Vagina (tissue), 2 donors: ENCODE measurements around the gene SLC38A5. TPM values are rescaled to one million over a fixed set of nuclear protein-coding genes. Genes with fewer than 3 reads are reported as not detected.
A peak's percentile ranks its signal among the peaks of the same experiment; 100 is the strongest.

Experiments
- DNase-seq, 2 donors: peaks; one replicate each; pipeline ENCODE4 v3.0.0-alpha.2; 2017; ENCODE audit errors: extremely low spot score in 2 of 2
- H3K27ac ChIP-seq: fragments of 200-600 bp; sonication (generic); one replicate; pipeline ENCODE4 v1.5.1; 2019
- H3K27me3 ChIP-seq: fragments of 200-600 bp; sonication (generic); one replicate; pipeline ENCODE4 v1.5.1; 2019
- H3K36me3 ChIP-seq, 2 donors: fragments of 200-600 bp; sonication (generic); one replicate each; pipeline ENCODE4 v1.5.1; 2017 to 2019
- H3K4me1 ChIP-seq: fragments of 200-600 bp; sonication (generic); one replicate; pipeline ENCODE4 v1.5.1; 2019
- H3K4me3 ChIP-seq, 2 donors: fragments of 200-600 bp; sonication (generic); 1 replicate in 1 of 2; 2 replicates in 1 of 2; pipeline ENCODE4 v1.5.1; 2016 to 2019
- H3K9me3 ChIP-seq: fragments of 200-600 bp; sonication (generic); one replicate; pipeline ENCODE4 v1.5.1; 2019
- CTCF ChIP-seq, 3 experiments: fragments of 450-650 bp in 2 of 3; fragments of 200-600 bp in 1 of 3; sonication (generic) in 1 of 3; IDR thresholded peaks; one replicate each; pipeline ENCODE4 v1.5.1; 2017 to 2019; ENCODE audit warnings: antibody characterized with exemption in 3 of 3, mild to moderate bottlenecking in 2 of 3, moderate library complexity in 2 of 3
- POLR2A ChIP-seq, 2 donors: fragments of 450-650 bp; IDR thresholded peaks; one replicate each; pipeline ENCODE4 v1.6.1; 2017; ENCODE audit warnings: antibody characterized with exemption in 2 of 2, mild to moderate bottlenecking in 2 of 2, moderate library complexity in 2 of 2
- POLR2AphosphoS5 ChIP-seq, 2 donors: sonication (generic); formaldehyde crosslinking; IDR thresholded peaks; one replicate each; pipeline ENCODE4 v1.9.0; 2017; ENCODE audit warnings: antibody characterized with exemption in 2 of 2, mild to moderate bottlenecking in 2 of 2, low read depth in 1 of 2; ENCODE audit not compliant: insufficient read depth in 1 of 2
- intact Hi-C: fragments of 100-400 bp; cut with DNase I; formaldehyde crosslinking; loops from one replicate; pipeline ENCODE4 v1.15.1; 2023
- total RNA-seq: library from RNA; depleted of rRNA; stranded (reverse); fragments of >200 nt; gene quantifications from one replicate; pipeline ENCODE4 v1.2.3, GENCODE V29; 2016

Gene SLC38A5
- total RNA-seq, 1 donor from 2014 or later: 15.5 TPM

- no peaks in the 10 kb centered on the region for H3K27me3 ChIP-seq
- TF ChIP-seq POLR2AphosphoS5 (IDR thresholded peaks at IDR 0.05; ENCODE audit: insufficient read depth in 1 of 2, low read depth in 1 of 2): no peak
- TF ChIP-seq CTCF (IDR thresholded peaks at IDR 0.05): no peak
- TF ChIP-seq POLR2A (IDR thresholded peaks at IDR 0.05): no peak
- no peaks in the 10 kb centered on the region for H3K4me1 ChIP-seq
- H3K27ac ChIP-seq: peak overlapping the region; percentile 57
- H3K36me3 ChIP-seq: no peaks in the 10 kb centered on the region
- DNase-seq: peak in 1 of 2 donors; percentile 77
- intact Hi-C loops: no loop called here
- H3K9me3 ChIP-seq: no peaks in the 10 kb centered on the region
- peak overlapping the region; percentile 7 to 34 for H3K4me3 ChIP-seq
Observed at GRCh38 chrX:48467281-48467761, 2.7 kb downstream of the SLC38A5 start.

DNA sequence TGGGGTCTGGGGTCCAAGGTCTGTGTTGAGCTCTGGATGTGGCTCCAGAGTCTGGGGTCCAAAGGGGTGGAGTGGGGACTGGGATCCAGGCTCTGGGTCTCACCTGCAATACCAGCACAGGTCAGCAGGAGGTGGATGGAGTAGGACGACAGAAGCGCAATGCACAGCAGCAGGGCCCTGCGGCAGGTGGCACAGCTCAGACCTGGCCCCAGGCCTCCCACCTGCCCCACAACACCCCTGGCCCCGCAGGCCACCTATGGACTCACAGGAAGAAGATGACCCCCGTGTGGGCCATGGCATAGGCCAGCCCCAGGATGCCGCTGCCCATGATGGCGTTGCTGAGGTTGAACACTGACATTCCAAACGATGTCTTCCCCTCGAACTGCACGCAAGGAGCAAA, 3.4 kb downstream of the SLC38A5 start:
- Histone ChIP-seq H3K36me3 (no peaks in the 10 kb centered on the region), H3K9me3 (no peaks in the 10 kb centered on the region), H3K4me3 (no peak overlapping the region), H3K27me3 (no peaks in the 10 kb centered on the region), H3K27ac (peak overlapping the region; percentile 53), H3K4me1 (no peaks in the 10 kb centered on the region)
- DNase-seq: no peak
- intact Hi-C loops: no loop called here
- TF ChIP-seq POLR2A (IDR thresholded peaks at IDR 0.05) (no peak), CTCF (IDR thresholded peaks at IDR 0.05) (no peak), POLR2AphosphoS5 (IDR thresholded peaks at IDR 0.05; ENCODE audit: insufficient read depth in 1 of 2, low read depth in 1 of 2) (no peak)

DNA sequence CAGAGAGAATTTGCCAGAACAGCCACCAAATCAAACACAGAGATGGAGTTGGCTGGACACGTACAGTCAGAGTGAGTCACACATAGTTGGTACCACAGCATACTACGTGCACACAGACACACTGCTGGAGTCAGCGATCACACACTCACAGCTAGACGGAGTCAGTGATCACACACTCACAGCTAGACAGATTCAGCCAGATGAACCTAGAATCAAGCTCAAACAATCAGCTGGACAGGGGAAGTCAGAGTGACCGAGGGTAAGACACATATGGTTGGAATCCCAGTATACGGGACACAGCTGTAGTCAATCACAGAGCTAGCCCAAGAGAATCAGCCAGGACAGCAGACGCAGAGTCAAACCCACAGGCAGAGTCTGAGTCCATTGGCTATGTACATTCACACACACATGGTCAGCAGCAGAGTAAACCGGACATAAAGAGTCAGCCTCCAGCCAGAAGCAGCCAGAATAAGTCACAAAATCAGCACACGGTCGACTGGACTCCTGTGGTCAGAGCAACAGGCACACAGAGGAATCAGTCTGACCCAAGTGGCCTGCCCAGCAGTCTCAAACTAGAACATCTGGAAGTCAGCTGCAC, 4.6 kb downstream of the SLC38A5 start:
- no peaks in the 10 kb centered on the region for H3K27me3 ChIP-seq
- no peak for TF ChIP-seq POLR2A (IDR thresholded peaks at IDR 0.05)
- no peak for TF ChIP-seq POLR2AphosphoS5 (IDR thresholded peaks at IDR 0.05; ENCODE audit: insufficient read depth in 1 of 2, low read depth in 1 of 2)
- no peak for TF ChIP-seq CTCF (IDR thresholded peaks at IDR 0.05)
- intact Hi-C loops: no loop called here
- no peak for DNase-seq
- no peaks in the 10 kb centered on the region for H3K36me3 ChIP-seq
- H3K27ac ChIP-seq: peak overlapping the region; percentile 53
- H3K9me3 ChIP-seq: no peaks in the 10 kb centered on the region
- H3K4me1 ChIP-seq: no peaks in the 10 kb centered on the region
- no peak overlapping the region for H3K4me3 ChIP-seq

DNA sequence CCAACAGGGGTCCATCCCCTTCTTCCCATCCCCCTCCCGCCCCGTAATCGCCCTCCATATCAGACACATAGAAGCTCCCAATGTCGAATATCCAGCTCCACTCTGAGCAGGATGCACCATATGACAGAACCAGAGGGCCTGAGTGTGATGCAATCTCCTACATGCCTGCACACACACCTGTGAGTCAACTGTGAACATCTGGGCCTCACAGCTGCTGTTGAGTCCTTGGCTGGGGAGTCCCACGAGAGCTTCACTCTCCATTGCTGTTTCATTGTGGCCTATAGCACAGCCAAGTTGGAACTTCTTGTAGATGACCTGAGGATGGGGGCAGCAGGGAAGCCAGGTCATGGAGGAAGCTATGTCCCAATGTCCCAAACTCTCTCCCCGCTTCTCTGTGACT, 8.2 kb downstream of the SLC38A5 start:
- intact Hi-C loops: no loop called here
- H3K27ac ChIP-seq: no peak overlapping the region
- no peaks in the 10 kb centered on the region for H3K27me3 ChIP-seq
- H3K36me3 ChIP-seq: no peaks in the 10 kb centered on the region
- TF ChIP-seq CTCF (IDR thresholded peaks at IDR 0.05): no peak
- no peak for TF ChIP-seq POLR2A (IDR thresholded peaks at IDR 0.05)
- TF ChIP-seq POLR2AphosphoS5 (IDR thresholded peaks at IDR 0.05; ENCODE audit: insufficient read depth in 1 of 2, low read depth in 1 of 2): no peak
- H3K9me3 ChIP-seq: no peaks in the 10 kb centered on the region
- no peak for DNase-seq
- H3K4me3 ChIP-seq: no peak overlapping the region
- H3K4me1 ChIP-seq: no peaks in the 10 kb centered on the region

GRCh38 chrX:48460606-48461005, 9.5 kb downstream of the SLC38A5 start:
- Histone ChIP-seq H3K9me3 (no peaks in the 10 kb centered on the region), H3K36me3 (no peaks in the 10 kb centered on the region), H3K27ac (no peak overlapping the region), H3K27me3 (no peaks in the 10 kb centered on the region), H3K4me1 (no peaks in the 10 kb centered on the region), H3K4me3 (no peak overlapping the region)
- no peak for TF ChIP-seq POLR2AphosphoS5 (IDR thresholded peaks at IDR 0.05; ENCODE audit: insufficient read depth in 1 of 2, low read depth in 1 of 2)
- TF ChIP-seq CTCF (IDR thresholded peaks at IDR 0.05): no peak
- no peak for TF ChIP-seq POLR2A (IDR thresholded peaks at IDR 0.05)
- intact Hi-C loops: no loop called here
- no peak for DNase-seq
